Mucosa of descending colon (tissue), 3 donors: ENCODE results near the gene PTPRA. TPM values are rescaled to one million over a fixed set of nuclear protein-coding genes. Genes with fewer than 3 reads are reported as not detected.
A peak's percentile ranks its signal among the peaks of the same experiment; 100 is the strongest.

ENCODE experiments used
- ATAC-seq: fragments of 200-7000 bp; cut with Tn5 transposase; one replicate; pipeline ENCODE4 v1.9.1; 2020; ENCODE audit warnings: mild to moderate bottlenecking, moderate library complexity
- DNase-seq, 3 donors: peaks; one replicate each; pipeline ENCODE4 v3.0.0-alpha.2; 2020
- H3K36me3 ChIP-seq: fragments of 200-600 bp; one replicate; pipeline ENCODE4 v1.8.0; 2021; ENCODE audit warnings: low read depth, mild to moderate bottlenecking
- H3K4me1 ChIP-seq: fragments of 200-600 bp; one replicate; pipeline ENCODE4 v1.8.0; 2021; ENCODE audit warnings: low read depth, mild to moderate bottlenecking
- H3K4me3 ChIP-seq: fragments of 200-600 bp; one replicate; pipeline ENCODE4 v1.8.0; 2021; ENCODE audit warnings: mild to moderate bottlenecking
- H3K9me3 ChIP-seq: fragments of 200-600 bp; one replicate; pipeline ENCODE4 v1.8.0; 2021; ENCODE audit warnings: mild to moderate bottlenecking
- intact Hi-C, 2 donors: fragments of 100-400 bp; cut with DNase I in 1 of 2; cut with micrococcal nuclease in 1 of 2; formaldehyde crosslinking; loops; one replicate each; pipeline versions ENCODE4 v1.11.0 to v1.11.1; 2022; cut with DNase I, micrococcal nuclease
- total RNA-seq, 3 donors: library from RNA; stranded (reverse); fragmentation: NEBNext Ultra II Directional in 2 of 3; extraction: Animal tissue kit (Norgen Biotek cat#: 25700) in 2 of 3; gene quantifications; one replicate each; pipeline versions ENCODE4 v1.2.1 to v1.2.4, GENCODE V29; 2021 to 2023
- TF ChIP-seq, protein P1 (sequence below): fragments of 200-600 bp; IDR thresholded peaks from one replicate; pipeline ENCODE4 v1.8.0; 2022; ENCODE audit warnings: antibody characterized with exemption, mild to moderate bottlenecking
- donor health status: DM: no; HTN: no; CAD: no; lungs with moderate emphysema.
- donor health status: DM: no; HTN: no; CAD: no.
- donor health status: DM: no; HTN: yes; CAD: no.

The PTPRA gene
- total RNA-seq, 3 donors from 2014 or later: 39.0 to 64.7 (median 59.3) TPM

- DNase-seq: peak in 2 of 3 donors; percentile 84 to 89
- peaks cover 14% of the 10 kb centered on the region for H3K4me1 ChIP-seq
- H3K9me3 ChIP-seq: no peaks in the 10 kb centered on the region
- intact Hi-C loops: no loop called here
- peak overlapping the region; percentile 82 for H3K4me3 ChIP-seq
- H3K36me3 ChIP-seq: no peaks in the 10 kb centered on the region
- ATAC-seq: peak; percentile 70
- TF ChIP-seq, protein P1, sequence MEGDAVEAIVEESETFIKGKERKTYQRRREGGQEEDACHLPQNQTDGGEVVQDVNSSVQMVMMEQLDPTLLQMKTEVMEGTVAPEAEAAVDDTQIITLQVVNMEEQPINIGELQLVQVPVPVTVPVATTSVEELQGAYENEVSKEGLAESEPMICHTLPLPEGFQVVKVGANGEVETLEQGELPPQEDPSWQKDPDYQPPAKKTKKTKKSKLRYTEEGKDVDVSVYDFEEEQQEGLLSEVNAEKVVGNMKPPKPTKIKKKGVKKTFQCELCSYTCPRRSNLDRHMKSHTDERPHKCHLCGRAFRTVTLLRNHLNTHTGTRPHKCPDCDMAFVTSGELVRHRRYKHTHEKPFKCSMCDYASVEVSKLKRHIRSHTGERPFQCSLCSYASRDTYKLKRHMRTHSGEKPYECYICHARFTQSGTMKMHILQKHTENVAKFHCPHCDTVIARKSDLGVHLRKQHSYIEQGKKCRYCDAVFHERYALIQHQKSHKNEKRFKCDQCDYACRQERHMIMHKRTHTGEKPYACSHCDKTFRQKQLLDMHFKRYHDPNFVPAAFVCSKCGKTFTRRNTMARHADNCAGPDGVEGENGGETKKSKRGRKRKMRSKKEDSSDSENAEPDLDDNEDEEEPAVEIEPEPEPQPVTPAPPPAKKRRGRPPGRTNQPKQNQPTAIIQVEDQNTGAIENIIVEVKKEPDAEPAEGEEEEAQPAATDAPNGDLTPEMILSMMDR: no peak
Observed at GRCh38 chr20:3045042-3045815, 171.9 kb downstream of the PTPRA start.

- H3K4me3 ChIP-seq: peak within 1 kb of the TSS; percentile 82
- ATAC-seq (peak; percentile 94), DNase-seq (peak; percentile 93 to 94 (median 94))
- no peaks in the 10 kb centered on the region for H3K36me3 ChIP-seq
- H3K9me3 ChIP-seq: no peaks in the 10 kb centered on the region
- TF ChIP-seq, protein P1: no peak
- H3K4me1 ChIP-seq: peaks cover 14% of the 10 kb centered on the region
- intact Hi-C loops: no loop called here
Observed at GRCh38 chr20:3045816-3046676, 172.8 kb downstream of the PTPRA start, which contains the start of gene MRPS26. MRPS26 (plus strand) TSS chr20:3046052; CDS start chr20:3046069, 17 bp downstream.

- H3K9me3 ChIP-seq: no peaks in the 10 kb centered on the region
- H3K4me1 ChIP-seq: peaks cover 14% of the 10 kb centered on the region
- peak overlapping the region; percentile 82 for H3K4me3 ChIP-seq
- H3K36me3 ChIP-seq: no peaks in the 10 kb centered on the region
- intact Hi-C loops: no loop called here
- ATAC-seq: peak; percentile 19
- TF ChIP-seq, protein P1: no peak
- DNase-seq: peak in 2 of 3 donors; percentile 43 to 69
Observed at GRCh38 chr20:3046677-3047462, 173.6 kb downstream of the PTPRA start.

GRCh38 chr20:3047486-3048419 lies 174.5 kb downstream of the PTPRA start:
- no peak for DNase-seq
- H3K9me3 ChIP-seq: no peaks in the 10 kb centered on the region
- H3K4me3 ChIP-seq: no peak overlapping the region
- TF ChIP-seq, protein P1: no peak
- H3K4me1 ChIP-seq: peaks cover 14% of the 10 kb centered on the region
- no peak for ATAC-seq
- intact Hi-C loops: no loop called here
- no peaks in the 10 kb centered on the region for H3K36me3 ChIP-seq
